Ishikawa (cell line): ENCODE results near the gene TSPO2.

Experiments
- CEBPB ChIP-seq: IDR thresholded peaks from 2 replicates; pipeline ENCODE4 v1.6.1; 2012
- CREB1 ChIP-seq: IDR thresholded peaks from 2 replicates; pipeline ENCODE4 v1.6.1; 2012; ENCODE audit warnings: low read depth
- EGR1 ChIP-seq: IDR thresholded peaks from 2 replicates; pipeline ENCODE4 v1.6.1; 2012
- EP300 ChIP-seq: IDR thresholded peaks from 2 replicates; pipeline ENCODE4 v1.6.1; 2012; ENCODE audit warnings: borderline replicate concordance
- FOXM1 ChIP-seq: IDR thresholded peaks from 2 replicates; pipeline ENCODE4 v1.6.1; 2012; ENCODE audit warnings: low read depth, borderline replicate concordance
- NFIC ChIP-seq: IDR thresholded peaks from 2 replicates; pipeline ENCODE4 v1.6.1; 2012
- RAD21 ChIP-seq: IDR thresholded peaks from 2 replicates; pipeline ENCODE4 v1.6.1; 2012; ENCODE audit warnings: low read depth
- TAF1 ChIP-seq: IDR thresholded peaks from 2 replicates; pipeline ENCODE4 v1.6.1; 2012; ENCODE audit warnings: low read depth, mild to moderate bottlenecking
- TCF12 ChIP-seq: IDR thresholded peaks from 2 replicates; pipeline ENCODE4 v1.6.1; 2012; ENCODE audit warnings: low read depth
- TEAD4 ChIP-seq: IDR thresholded peaks from 2 replicates; pipeline ENCODE4 v1.6.1; 2012
- YY1 ChIP-seq: IDR thresholded peaks from 2 replicates; pipeline ENCODE4 v1.6.1; 2012; ENCODE audit warnings: low read depth
- ZBTB7A ChIP-seq: IDR thresholded peaks from 2 replicates; pipeline ENCODE4 v1.6.1; 2012; ENCODE audit warnings: low read depth
- TF ChIP-seq, protein P1 (sequence below): IDR thresholded peaks from 2 replicates; pipeline ENCODE4 v1.6.1; 2012; ENCODE audit warnings: low read depth, mild to moderate bottlenecking
- TF ChIP-seq, protein P2 (sequence below): IDR thresholded peaks from 2 replicates; pipeline ENCODE4 v1.6.1; 2012
- TF ChIP-seq, protein P3 (sequence below): IDR thresholded peaks from 2 replicates; pipeline ENCODE4 v1.6.1; 2012

TSPO2 gene

DNA sequence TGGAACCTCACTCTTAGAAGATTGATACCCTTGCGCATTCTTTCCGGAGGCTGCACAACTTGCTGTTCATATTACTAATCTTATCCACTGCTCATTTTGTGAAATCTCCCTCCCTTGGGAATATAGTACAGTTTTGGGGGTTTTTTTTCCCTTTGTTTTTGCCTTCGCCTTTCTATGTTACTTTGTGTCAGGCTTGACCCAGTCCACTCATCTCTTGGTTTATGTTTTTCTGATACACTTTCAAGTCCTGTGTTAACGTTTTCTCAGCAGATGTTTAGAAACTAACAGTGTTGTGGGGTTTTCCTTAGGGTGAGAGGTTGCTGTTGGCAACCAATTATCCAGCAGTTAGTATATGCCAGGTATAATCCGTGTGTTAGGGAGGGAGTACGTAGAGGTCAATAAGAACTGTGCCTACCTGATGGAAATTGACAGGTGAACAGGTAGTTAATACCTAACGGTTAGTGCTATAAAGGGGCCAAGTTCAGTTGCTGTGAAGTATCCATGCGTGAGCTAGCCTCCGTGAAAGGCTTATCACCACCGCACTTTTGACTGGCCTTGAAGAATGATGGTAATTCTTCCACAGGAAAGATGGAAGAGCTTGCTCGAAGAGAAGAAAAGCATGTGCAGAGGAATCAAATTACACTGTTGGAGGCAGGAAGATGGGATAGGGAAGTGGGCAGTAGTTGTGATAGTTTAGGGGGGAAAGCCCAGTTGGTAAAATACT, 31.9 kb downstream of the TSPO2 start:
- TF ChIP-seq CREB1 (no peak), CEBPB (no peak), NFIC (no peak; the same call in 1 of the 2 replicates), FOXM1 (no peak), TEAD4 (no peak), RAD21 (no peak), YY1 (no peak), ZBTB7A (no peak)
- TF ChIP-seq, protein P1, sequence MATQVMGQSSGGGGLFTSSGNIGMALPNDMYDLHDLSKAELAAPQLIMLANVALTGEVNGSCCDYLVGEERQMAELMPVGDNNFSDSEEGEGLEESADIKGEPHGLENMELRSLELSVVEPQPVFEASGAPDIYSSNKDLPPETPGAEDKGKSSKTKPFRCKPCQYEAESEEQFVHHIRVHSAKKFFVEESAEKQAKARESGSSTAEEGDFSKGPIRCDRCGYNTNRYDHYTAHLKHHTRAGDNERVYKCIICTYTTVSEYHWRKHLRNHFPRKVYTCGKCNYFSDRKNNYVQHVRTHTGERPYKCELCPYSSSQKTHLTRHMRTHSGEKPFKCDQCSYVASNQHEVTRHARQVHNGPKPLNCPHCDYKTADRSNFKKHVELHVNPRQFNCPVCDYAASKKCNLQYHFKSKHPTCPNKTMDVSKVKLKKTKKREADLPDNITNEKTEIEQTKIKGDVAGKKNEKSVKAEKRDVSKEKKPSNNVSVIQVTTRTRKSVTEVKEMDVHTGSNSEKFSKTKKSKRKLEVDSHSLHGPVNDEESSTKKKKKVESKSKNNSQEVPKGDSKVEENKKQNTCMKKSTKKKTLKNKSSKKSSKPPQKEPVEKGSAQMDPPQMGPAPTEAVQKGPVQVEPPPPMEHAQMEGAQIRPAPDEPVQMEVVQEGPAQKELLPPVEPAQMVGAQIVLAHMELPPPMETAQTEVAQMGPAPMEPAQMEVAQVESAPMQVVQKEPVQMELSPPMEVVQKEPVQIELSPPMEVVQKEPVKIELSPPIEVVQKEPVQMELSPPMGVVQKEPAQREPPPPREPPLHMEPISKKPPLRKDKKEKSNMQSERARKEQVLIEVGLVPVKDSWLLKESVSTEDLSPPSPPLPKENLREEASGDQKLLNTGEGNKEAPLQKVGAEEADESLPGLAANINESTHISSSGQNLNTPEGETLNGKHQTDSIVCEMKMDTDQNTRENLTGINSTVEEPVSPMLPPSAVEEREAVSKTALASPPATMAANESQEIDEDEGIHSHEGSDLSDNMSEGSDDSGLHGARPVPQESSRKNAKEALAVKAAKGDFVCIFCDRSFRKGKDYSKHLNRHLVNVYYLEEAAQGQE, result no peak
- TF ChIP-seq, protein P2, sequence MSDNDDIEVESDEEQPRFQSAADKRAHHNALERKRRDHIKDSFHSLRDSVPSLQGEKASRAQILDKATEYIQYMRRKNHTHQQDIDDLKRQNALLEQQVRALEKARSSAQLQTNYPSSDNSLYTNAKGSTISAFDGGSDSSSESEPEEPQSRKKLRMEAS, result no peak

DNA sequence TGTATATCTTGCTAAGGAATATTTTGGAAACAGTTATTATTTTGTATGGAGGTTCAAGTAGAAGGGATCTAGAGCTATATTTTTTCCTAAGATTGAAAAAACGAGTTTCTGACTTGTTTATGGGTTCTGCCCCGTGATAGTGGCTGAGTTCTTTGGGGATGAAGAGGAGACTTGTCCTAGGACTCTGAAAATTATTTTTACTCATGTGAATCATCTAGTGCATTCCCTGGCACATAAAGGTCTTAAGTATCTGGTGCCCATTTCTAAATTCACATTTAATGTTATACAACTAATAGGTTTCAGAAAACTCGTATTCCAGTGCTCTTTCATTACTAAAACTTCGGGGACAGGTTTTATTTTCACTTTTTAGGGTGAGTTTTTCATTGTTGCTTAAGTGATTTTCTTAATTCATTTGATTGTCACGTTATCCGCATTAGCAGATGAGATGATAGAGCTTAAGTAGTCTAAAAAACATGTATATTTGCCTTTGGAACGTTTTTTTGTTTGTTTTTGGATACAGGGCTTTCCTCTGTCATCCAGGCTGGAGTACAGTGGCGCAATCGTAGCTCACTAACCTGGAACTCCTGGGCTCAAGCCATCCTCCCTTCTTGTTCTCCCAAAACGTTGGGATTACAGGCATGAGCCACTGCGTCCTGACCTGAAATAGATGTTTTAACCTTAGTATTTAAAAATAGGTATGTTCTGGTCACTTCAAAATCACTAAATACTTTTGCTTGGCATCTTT, 32.6 kb downstream of the TSPO2 start:
- TF ChIP-seq, protein P3, sequence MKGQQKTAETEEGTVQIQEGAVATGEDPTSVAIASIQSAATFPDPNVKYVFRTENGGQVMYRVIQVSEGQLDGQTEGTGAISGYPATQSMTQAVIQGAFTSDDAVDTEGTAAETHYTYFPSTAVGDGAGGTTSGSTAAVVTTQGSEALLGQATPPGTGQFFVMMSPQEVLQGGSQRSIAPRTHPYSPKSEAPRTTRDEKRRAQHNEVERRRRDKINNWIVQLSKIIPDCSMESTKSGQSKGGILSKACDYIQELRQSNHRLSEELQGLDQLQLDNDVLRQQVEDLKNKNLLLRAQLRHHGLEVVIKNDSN, result no peak
- TF ChIP-seq RAD21 (no peak), TEAD4 (no peak), TCF12 (no peak), NFIC (no peak), EGR1 (no peak), YY1 (no peak), EP300 (no peak), CREB1 (no peak), FOXM1 (no peak), CEBPB (no peak)
- TF ChIP-seq, protein P2, result no peak

DNA sequence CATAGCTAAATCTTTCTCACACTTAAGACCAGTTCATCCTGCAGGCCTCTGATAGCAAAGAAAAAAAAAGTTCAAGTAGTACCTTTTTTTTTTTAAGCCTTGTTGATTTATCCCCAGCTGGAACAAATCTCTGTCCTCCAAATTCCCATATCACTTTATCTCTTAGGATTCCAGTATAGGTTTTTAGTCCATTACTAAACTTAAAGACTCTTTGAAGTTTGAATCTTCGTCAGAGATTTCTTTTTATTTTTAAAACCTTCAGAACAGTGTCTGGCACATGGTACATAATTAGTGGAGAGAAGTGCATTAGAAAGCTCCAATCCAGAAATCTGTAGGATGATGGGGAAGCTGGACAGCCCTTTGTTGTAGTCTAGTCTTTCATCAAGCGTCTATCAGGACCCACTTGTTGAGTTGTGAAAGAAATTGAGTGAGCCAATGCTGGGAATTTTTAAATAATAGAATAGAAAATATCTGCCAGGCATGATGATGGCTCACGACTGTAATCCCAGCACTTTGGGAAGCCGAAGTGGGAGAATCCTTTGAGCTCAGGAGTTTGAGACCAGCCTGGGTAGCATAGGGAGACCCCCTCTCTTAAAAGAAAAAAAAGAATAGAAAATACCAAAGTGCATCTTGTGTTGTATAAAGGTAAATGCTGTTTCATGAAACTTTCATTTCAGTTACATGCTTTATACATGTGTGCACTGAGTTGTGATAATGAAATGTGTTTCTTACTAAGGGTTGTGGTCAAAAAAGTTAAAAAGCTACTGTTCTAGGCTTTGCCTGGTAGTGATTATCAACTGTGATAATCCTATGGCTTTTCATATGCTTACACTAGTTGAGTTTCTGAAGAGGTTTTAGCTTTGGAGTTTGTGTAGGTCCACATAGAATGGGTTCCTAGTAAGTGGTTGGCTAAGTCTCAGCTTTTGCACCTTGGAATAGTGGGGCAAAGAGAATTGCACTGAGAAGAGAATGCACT, 33.7 kb downstream of the TSPO2 start:
- TF ChIP-seq, protein P2, result no peak
- TF ChIP-seq FOXM1 (no peak), TEAD4 (no peak), TCF12 (no peak), CREB1 (no peak), ZBTB7A (no peak), EGR1 (no peak), CEBPB (no peak), YY1 (no peak), NFIC (no peak), RAD21 (no peak)
- TF ChIP-seq, protein P1, result no peak
- TF ChIP-seq, protein P3, result no peak

DNA sequence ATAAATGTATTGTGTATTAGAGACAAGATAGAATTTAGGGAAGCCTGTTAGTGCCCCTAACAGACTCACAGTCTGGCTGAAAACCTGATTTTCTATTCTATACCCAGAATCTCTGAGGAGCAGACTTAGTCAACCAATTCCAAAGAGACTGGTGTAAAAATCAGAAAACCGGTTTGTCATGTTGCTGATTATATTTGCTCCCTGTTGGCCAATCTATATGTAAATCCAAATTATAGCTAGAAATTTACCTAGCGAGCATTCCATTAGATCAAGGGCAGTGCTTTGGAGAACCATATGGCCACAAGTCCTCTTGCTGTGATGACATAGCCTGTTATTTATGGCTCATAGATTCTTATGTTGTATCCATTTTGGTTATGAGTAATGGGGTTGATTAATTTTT, 35.3 kb downstream of the TSPO2 start:
- TF ChIP-seq CEBPB (no peak), YY1 (no peak), TCF12 (no peak), TAF1 (no peak), TEAD4 (no peak), EGR1 (no peak), ZBTB7A (no peak), CREB1 (no peak), RAD21 (no peak)
- TF ChIP-seq, protein P1, result no peak
- TF ChIP-seq, protein P3, result no peak
